ENCODE measurements around the gene GRIN2A.

The GRIN2A gene

DNA sequence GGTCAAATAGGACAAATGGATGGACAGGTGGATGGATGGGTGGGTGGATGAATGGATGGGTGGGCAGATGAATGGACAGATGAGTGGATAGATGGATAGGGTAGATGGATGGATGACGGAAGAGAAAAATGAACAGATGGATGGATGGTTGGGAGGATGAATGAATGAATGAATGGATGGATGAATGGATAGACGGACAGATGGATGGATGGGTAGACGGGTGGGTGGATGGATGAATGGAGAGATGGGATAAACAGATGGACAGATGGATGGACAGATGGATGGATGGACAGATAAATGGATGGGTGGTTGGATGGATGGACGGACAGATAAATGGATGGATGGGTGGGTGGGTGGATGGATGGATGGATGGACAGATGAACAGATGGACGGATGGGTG is 232.8 kb downstream of the GRIN2A start:
- TF ChIP-seq, protein P1, sequence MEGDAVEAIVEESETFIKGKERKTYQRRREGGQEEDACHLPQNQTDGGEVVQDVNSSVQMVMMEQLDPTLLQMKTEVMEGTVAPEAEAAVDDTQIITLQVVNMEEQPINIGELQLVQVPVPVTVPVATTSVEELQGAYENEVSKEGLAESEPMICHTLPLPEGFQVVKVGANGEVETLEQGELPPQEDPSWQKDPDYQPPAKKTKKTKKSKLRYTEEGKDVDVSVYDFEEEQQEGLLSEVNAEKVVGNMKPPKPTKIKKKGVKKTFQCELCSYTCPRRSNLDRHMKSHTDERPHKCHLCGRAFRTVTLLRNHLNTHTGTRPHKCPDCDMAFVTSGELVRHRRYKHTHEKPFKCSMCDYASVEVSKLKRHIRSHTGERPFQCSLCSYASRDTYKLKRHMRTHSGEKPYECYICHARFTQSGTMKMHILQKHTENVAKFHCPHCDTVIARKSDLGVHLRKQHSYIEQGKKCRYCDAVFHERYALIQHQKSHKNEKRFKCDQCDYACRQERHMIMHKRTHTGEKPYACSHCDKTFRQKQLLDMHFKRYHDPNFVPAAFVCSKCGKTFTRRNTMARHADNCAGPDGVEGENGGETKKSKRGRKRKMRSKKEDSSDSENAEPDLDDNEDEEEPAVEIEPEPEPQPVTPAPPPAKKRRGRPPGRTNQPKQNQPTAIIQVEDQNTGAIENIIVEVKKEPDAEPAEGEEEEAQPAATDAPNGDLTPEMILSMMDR (IDR thresholded peaks at IDR 0.05): no peak
- TF ChIP-seq ZFX (IDR thresholded peaks at IDR 0.05; ENCODE audit: borderline replicate concordance): no peak
- no peak overlapping the region for H3K27ac ChIP-seq

DNA sequence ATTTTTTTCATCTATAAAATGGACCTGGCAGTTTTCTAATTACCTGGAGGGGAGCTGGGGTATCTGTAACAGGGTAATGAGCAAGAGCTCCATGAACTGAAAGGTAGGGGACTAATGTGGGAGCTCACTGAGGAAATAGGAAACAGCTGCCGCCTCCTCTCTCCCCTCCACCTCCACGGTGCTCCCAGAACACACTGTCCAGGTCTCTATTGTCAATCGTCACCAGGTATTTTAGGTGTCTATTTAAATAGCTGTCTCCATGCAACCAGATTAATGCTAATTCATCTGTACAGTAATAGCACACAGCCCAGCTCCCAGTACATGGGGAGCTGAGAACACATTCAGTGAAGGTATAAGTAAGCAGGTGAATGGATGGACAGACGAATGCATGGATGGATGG is 233.3 kb downstream of the GRIN2A start:
- no peak overlapping the region for H3K27ac ChIP-seq
- no peak for TF ChIP-seq ZFX (IDR thresholded peaks at IDR 0.05; ENCODE audit: borderline replicate concordance)
- TF ChIP-seq, protein P1 (IDR thresholded peaks at IDR 0.05): no peak

DNA sequence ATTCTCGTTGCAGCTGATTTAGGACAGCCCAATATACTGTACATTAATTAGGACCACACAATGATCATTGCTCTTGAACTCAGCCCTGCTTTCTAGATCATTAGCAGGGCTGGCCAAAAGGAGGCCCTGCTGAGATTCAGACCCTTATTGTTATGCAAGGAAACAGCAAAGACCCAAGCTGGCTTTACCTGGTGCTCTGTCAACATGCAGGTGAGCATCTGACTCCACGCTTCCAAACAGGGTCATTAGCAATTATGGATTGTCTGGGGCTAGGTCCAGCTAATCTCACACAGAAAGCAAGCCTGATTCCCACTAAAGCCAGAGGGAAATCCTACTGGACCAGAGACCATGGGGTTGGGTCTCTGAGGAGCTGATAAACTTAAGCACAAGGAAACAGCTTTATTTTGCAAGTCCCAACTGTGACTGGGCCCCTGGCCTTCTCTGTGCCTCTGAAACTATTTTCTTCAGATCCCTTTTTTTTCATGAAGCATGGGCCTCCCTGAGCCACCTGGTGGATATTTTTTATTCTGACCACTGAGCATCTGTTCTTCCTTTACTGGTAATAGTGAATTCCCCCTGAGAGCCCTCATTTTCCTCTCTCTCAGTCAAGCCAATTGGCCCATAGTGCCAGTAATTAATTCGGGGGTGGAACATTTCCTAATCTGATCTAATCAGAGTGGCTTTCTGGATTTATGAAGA is 236.1 kb downstream of the GRIN2A start:
- TF ChIP-seq, protein P1 (IDR thresholded peaks at IDR 0.05): no peak
- TF ChIP-seq ZFX (IDR thresholded peaks at IDR 0.05; ENCODE audit: borderline replicate concordance): no peak
- no peak overlapping the region for H3K27ac ChIP-seq

DNA sequence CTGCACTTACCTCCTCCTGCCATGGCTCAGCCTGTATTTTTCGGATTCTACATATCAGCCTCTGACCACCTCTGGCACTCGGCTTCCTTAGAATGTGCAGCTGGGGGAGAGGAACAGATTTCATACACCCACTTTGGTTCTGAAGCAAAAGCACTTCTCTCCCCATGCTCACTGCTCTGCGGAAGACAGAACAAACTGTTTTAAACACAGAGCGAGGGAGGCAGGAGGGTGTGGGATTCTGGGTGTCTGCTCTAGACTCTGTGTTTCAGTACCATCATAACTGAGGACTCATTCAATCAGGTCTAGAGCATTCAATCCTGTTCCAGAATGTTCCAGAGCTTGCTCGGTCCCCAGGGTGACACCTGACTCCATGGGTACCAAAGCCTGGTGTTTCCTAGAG is 239.1 kb downstream of the GRIN2A start:
- no peak overlapping the region for H3K27ac ChIP-seq
- TF ChIP-seq, protein P1 (IDR thresholded peaks at IDR 0.05): no peak
- TF ChIP-seq ZFX (IDR thresholded peaks at IDR 0.05; ENCODE audit: borderline replicate concordance): no peak

DNA sequence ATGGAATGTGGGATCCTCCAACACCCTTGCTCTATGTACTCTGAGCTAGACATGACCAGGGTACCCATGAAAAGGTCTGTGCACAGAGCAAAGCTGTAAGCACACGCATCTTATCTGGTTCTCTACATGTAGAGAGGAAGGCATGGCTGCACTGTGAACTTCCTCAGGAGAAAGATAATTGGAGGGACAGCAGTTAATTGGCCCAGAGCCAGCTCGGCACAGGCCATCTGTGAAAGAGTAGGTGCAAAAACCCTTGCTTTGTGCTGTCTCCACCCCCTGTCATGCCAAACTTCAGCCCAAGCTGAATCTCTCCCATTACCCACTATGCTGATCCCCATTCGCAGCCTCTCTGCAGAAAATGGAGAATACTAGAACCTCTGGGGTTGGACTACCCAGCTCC is 241.0 kb downstream of the GRIN2A start:
- no peak overlapping the region for H3K27ac ChIP-seq
- TF ChIP-seq, protein P1 (IDR thresholded peaks at IDR 0.05): no peak
- no peak for TF ChIP-seq ZFX (IDR thresholded peaks at IDR 0.05; ENCODE audit: borderline replicate concordance)

- TF ChIP-seq, protein P1 (IDR thresholded peaks at IDR 0.05): no peak
- no peak for TF ChIP-seq ZFX (IDR thresholded peaks at IDR 0.05; ENCODE audit: borderline replicate concordance)
- no peak overlapping the region for H3K27ac ChIP-seq
Measured at GRCh38 chr16:9934723-9935508, 247.3 kb downstream of the GRIN2A start.
